ENCODE measurements around the gene PEPD.

- no peak for TF ChIP-seq GATA3 (IDR thresholded peaks at IDR 0.05; ENCODE audit: low read depth, low read length)
- TF ChIP-seq GATA2 (IDR thresholded peaks at IDR 0.05; ENCODE audit: low read depth, low read length): no peak
Observed at GRCh38 chr19:33564836-33565338, 43.3 kb upstream of the PEPD start.

Data from SH-SY5Y (cell line).